Astrocyte (in vitro differentiated cells and primary cell): ENCODE data around the gene SORBS2.

ENCODE experiments used
- EZH2 ChIP-seq: IDR thresholded peaks from 2 replicates; pipeline ENCODE4 v1.6.1; 2012; ENCODE audit warnings: mild to moderate bottlenecking, low read length, inconsistent platforms; ENCODE audit not compliant: insufficient read depth
- TF ChIP-seq, protein P1 (sequence below): IDR thresholded peaks from 2 replicates; pipeline ENCODE4 v1.5.1; 2011; ENCODE audit warnings: low read depth, mild to moderate bottlenecking, inconsistent platforms, low read length, moderate library complexity; ENCODE audit not compliant: insufficient read depth

DNA sequence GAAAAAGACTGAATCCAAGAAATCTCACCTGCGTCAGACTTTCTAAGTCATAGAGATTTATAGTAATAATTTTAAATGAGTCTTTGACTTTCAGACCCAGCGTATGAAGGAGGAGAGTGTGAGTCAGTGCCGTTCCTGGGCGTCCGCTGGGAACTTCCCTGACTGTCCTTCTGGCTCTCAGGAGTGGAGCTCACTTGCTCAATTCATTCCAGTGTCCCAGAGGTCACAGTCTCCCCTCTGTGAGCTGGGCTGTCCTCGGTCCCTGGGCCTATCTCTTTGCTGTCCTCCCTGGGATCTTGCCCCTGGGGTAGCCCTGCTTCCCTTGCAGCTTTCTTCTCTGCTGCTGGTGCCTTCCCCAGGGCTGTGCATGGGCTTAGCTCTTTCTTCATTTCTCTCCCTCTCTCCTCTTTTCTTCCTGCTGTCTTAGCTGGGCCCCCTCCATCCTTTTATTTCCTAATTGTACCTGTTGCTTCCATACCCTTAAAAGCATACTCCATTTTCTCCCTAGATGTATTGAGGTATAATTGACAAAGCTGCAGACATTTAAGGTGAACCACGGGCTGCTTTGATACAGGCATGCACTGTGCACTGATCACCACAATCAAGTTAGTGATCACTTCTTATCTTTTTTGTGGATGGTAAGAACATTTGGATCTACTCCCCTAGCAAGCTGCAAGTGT is 11.6 kb downstream of the SORBS2 start:
- TF ChIP-seq, protein P1, sequence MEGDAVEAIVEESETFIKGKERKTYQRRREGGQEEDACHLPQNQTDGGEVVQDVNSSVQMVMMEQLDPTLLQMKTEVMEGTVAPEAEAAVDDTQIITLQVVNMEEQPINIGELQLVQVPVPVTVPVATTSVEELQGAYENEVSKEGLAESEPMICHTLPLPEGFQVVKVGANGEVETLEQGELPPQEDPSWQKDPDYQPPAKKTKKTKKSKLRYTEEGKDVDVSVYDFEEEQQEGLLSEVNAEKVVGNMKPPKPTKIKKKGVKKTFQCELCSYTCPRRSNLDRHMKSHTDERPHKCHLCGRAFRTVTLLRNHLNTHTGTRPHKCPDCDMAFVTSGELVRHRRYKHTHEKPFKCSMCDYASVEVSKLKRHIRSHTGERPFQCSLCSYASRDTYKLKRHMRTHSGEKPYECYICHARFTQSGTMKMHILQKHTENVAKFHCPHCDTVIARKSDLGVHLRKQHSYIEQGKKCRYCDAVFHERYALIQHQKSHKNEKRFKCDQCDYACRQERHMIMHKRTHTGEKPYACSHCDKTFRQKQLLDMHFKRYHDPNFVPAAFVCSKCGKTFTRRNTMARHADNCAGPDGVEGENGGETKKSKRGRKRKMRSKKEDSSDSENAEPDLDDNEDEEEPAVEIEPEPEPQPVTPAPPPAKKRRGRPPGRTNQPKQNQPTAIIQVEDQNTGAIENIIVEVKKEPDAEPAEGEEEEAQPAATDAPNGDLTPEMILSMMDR = no peak
- no peak for TF ChIP-seq EZH2
